CD14-positive monocyte (primary cell): Measurements from ENCODE around the gene HMGB4. TPM values are rescaled to one million over a fixed set of nuclear protein-coding genes. Genes with fewer than 3 reads are reported as not detected.

Source experiments
- DNase-seq, 3 donors: peaks; one replicate each; pipeline ENCODE4 v3.0.0-alpha.2; 2011 to 2022
- H2AFZ ChIP-seq: 2 replicates; pipeline ENCODE4 v1.6.0; 2012; ENCODE audit warnings: mild to moderate bottlenecking, low read depth, low read length, inconsistent platforms; ENCODE audit not compliant: insufficient read depth, poor library complexity, severe bottlenecking
- H3K27ac ChIP-seq, 2 donors: 1 replicate in 1 of 2; 2 replicates in 1 of 2; pipeline ENCODE4 v1.5.1; 2012 to 2013; ENCODE audit warnings: low read length in 2 of 2, control low read depth in 1 of 2, inconsistent platforms in 1 of 2, low read depth in 1 of 2, mild to moderate bottlenecking in 1 of 2
- H3K27me3 ChIP-seq, 2 donors: one replicate each; pipeline versions ENCODE4 v1.6.0 to v1.6.1; 2011 to 2013; ENCODE audit warnings: low read length in 2 of 2; ENCODE audit not compliant: control insufficient read depth in 2 of 2, insufficient read depth in 2 of 2
- H3K36me3 ChIP-seq, 2 donors: replicated peaks in 1 of 2; 1 replicate in 1 of 2; 2 replicates in 1 of 2; pipeline versions ENCODE4 v1.5.1 to v1.6.1; 2012 to 2013; ENCODE audit warnings: low read length in 2 of 2, control low read depth in 1 of 2, inconsistent platforms in 1 of 2, mild to moderate bottlenecking in 1 of 2; ENCODE audit not compliant: insufficient read depth in 2 of 2, control insufficient read depth in 1 of 2
- H3K4me1 ChIP-seq, 2 donors: 1 replicate in 1 of 2; 2 replicates in 1 of 2; pipeline versions ENCODE4 v1.5.1 to v1.6.1; 2012 to 2013; ENCODE audit warnings: low read length in 2 of 2, control low read depth in 1 of 2, inconsistent platforms in 1 of 2, mild to moderate bottlenecking in 1 of 2, moderate library complexity in 1 of 2; ENCODE audit not compliant: insufficient read depth in 2 of 2, control insufficient read depth in 1 of 2
- H3K4me2 ChIP-seq: replicated peaks from 2 replicates; pipeline ENCODE3; 2012; ENCODE audit warnings: low read length, moderate library complexity, mild to moderate bottlenecking; ENCODE audit not compliant: poor library complexity, severe bottlenecking; ENCODE audit errors: extremely low read depth
- H3K4me3 ChIP-seq, 3 experiments: fragments of 200-600 bp in 1 of 3; sonication (generic) in 1 of 3; replicated peaks in 1 of 3; 1 replicate in 2 of 3; 2 replicates in 1 of 3; pipeline ENCODE4 v1.5.1; 2011 to 2013; ENCODE audit warnings: low read length in 3 of 3, mild to moderate bottlenecking in 3 of 3, control low read depth in 2 of 3, low read depth in 2 of 3, inconsistent platforms in 1 of 3, moderate library complexity in 1 of 3
- H3K79me2 ChIP-seq: 2 replicates; pipeline ENCODE4 v1.6.0; 2012; ENCODE audit warnings: mild to moderate bottlenecking, control low read depth, inconsistent platforms, low read length, moderate library complexity; ENCODE audit not compliant: insufficient read depth
- H3K9ac ChIP-seq: 2 replicates; pipeline ENCODE4 v1.6.0; 2017; ENCODE audit warnings: low read length, mild to moderate bottlenecking; ENCODE audit not compliant: insufficient read depth, poor library complexity, severe bottlenecking
- H3K9me3 ChIP-seq, 2 donors: replicated peaks in 1 of 2; 1 replicate in 1 of 2; 2 replicates in 1 of 2; pipeline versions ENCODE4 v1.5.1 to v1.6.1; 2012 to 2013; ENCODE audit warnings: low read length in 2 of 2, control low read depth in 1 of 2; ENCODE audit not compliant: control insufficient read depth in 1 of 2, insufficient read depth in 1 of 2
- H4K20me1 ChIP-seq: 2 replicates; pipeline ENCODE4 v1.6.0; 2012; ENCODE audit warnings: mild to moderate bottlenecking, low read length, control low read depth, moderate library complexity; ENCODE audit not compliant: insufficient read depth
- H3K27ac Mint-ChIP-seq, 7 donors: one replicate each; pipeline ENCODE4 v1.8.0; 2020; ENCODE audit warnings: mild to moderate bottlenecking in 7 of 7, mixed read lengths in 7 of 7, moderate library complexity in 6 of 7, inconsistent platforms in 2 of 7
- H3K27me3 Mint-ChIP-seq, 3 donors: one replicate each; pipeline ENCODE4 v1.8.0; 2021 to 2022; ENCODE audit warnings: low read depth in 3 of 3, mild to moderate bottlenecking in 3 of 3, mixed read lengths in 3 of 3, moderate library complexity in 3 of 3, inconsistent platforms in 1 of 3
- H3K36me3 Mint-ChIP-seq, 2 donors: one replicate each; pipeline ENCODE4 v1.8.0; 2020; ENCODE audit warnings: mixed read lengths in 2 of 2, inconsistent platforms in 1 of 2, mild to moderate bottlenecking in 1 of 2
- H3K4me1 Mint-ChIP-seq: one replicate; pipeline ENCODE4 v1.8.0; 2020; ENCODE audit warnings: mild to moderate bottlenecking, mixed read lengths
- H3K4me3 Mint-ChIP-seq, 2 donors: one replicate each; pipeline ENCODE4 v1.8.0; 2020; ENCODE audit warnings: mild to moderate bottlenecking in 2 of 2, mixed read lengths in 2 of 2, moderate library complexity in 1 of 2
- H3K9me3 Mint-ChIP-seq, 7 donors: one replicate each; pipeline ENCODE4 v1.8.0; 2020 to 2022; ENCODE audit warnings: mixed read lengths in 7 of 7, mild to moderate bottlenecking in 6 of 7, moderate library complexity in 6 of 7, inconsistent platforms in 2 of 7
- CTCF ChIP-seq: fragments of 200-600 bp; IDR thresholded peaks from one replicate; pipeline ENCODE4 v1.8.0; 2022; ENCODE audit warnings: antibody characterized with exemption, mild to moderate bottlenecking
- WGBS: methylation state at CpG from one replicate; pipeline ENCODE4 v1.1.5; 2013; ENCODE audit warnings: missing lambda C conversion rate; ENCODE audit not compliant: insufficient coverage; 5-methylcytosine and 5-hydroxymethylcytosine counted together
- intact Hi-C, 2 donors: fragments of 100-400 bp; cut with micrococcal nuclease; formaldehyde crosslinking; loops; one replicate each; pipeline versions ENCODE4 v1.15.0 to v1.15.1; 2023
- polyA plus RNA-seq, 3 donors: library from polyadenylated mRNA; depleted of rRNA in 1 of 3; unstranded in 2 of 3; stranded (reverse) in 1 of 3; fragments of 300-500 nt in 2 of 3; fragments of >200 nt in 1 of 3; fragmentation: Illumina TruSeq in 2 of 3; gene quantifications; 1 replicate in 2 of 3; 2 replicates in 1 of 3; pipeline ENCODE4 v1.2.3, GENCODE V29; 2012 to 2021

The HMGB4 gene
- polyA plus RNA-seq, 3 donors = not detected

- H3K79me2 ChIP-seq = no peaks in the 10 kb centered on the region
- peaks cover 0 to 2% of the 10 kb centered on the region in 2 donors for H3K27me3 ChIP-seq
- H3K36me3 ChIP-seq = no peaks in the 10 kb centered on the region
- no peak overlapping the region for H2AFZ ChIP-seq
- no peaks in the 10 kb centered on the region for H3K4me1 ChIP-seq
- Mint-ChIP-seq H3K4me3 (no peak overlapping the region), H3K9me3 (peaks cover 0 to 2% (median 0%) of the 10 kb centered on the region in 7 donors), H3K36me3 (no peaks in the 10 kb centered on the region), H3K27me3 (peaks cover 3 to 4% (median 3%) of the 10 kb centered on the region in 3 donors), H3K4me1 (no peaks in the 10 kb centered on the region), H3K27ac (no peak overlapping the region)
- H3K9ac ChIP-seq = no peak overlapping the region
- no peak for TF ChIP-seq CTCF
- H3K9me3 ChIP-seq = no peaks in the 10 kb centered on the region
- no peak overlapping the region for H3K4me3 ChIP-seq
- H3K4me2 ChIP-seq = no peak overlapping the region
- H4K20me1 ChIP-seq = no peaks in the 10 kb centered on the region
- H3K27ac ChIP-seq = no peak overlapping the region
- intact Hi-C loops = no loop called here
- no peak for DNase-seq
- 74% methylated on average over 5 of the region's 5 CpGs for WGBS
Observed at GRCh38 chr1:33844166-33844565, 19.7 kb upstream of the HMGB4 start.

GRCh38 chr1:33846861-33847260 lies 17.0 kb upstream of the HMGB4 start:
- H3K36me3 Mint-ChIP-seq = no peaks in the 10 kb centered on the region
- H3K4me1 Mint-ChIP-seq = no peaks in the 10 kb centered on the region
- H3K4me1 ChIP-seq = no peaks in the 10 kb centered on the region
- no peaks in the 10 kb centered on the region for H3K9me3 ChIP-seq
- no peak overlapping the region for H3K4me3 Mint-ChIP-seq
- peaks cover 0 to 8% (median 5%) of the 10 kb centered on the region in 3 donors for H3K27me3 Mint-ChIP-seq
- H2AFZ ChIP-seq = no peak overlapping the region
- H3K27ac ChIP-seq = no peak overlapping the region
- no peaks in the 10 kb centered on the region for H4K20me1 ChIP-seq
- no peak overlapping the region for H3K9ac ChIP-seq
- peaks cover 0 to 2% (median 0%) of the 10 kb centered on the region in 7 donors for H3K9me3 Mint-ChIP-seq
- H3K27me3 ChIP-seq = no peaks in the 10 kb centered on the region
- H3K27ac Mint-ChIP-seq = no peak overlapping the region
- 89% methylated on average over 7 of the region's 8 CpGs for WGBS
- no peak overlapping the region for H3K4me2 ChIP-seq
- TF ChIP-seq CTCF = no peak
- no peak for DNase-seq
- H3K79me2 ChIP-seq = no peaks in the 10 kb centered on the region
- H3K36me3 ChIP-seq = no peaks in the 10 kb centered on the region
- no peak overlapping the region for H3K4me3 ChIP-seq
- intact Hi-C loops = no loop called here
